H1 (cell line): Measurements from ENCODE around the gene OPA3. TPM values are rescaled to one million over a fixed set of nuclear protein-coding genes. Genes with fewer than 3 reads are reported as not detected.

ENCODE experiments used
- CTCF ChIA-PET: fragments of 300-600 bp; sonication (Branson Sonifier 250); formaldehyde crosslinking; loops from one replicate; lab custom pipeline; 2021; ENCODE audit not compliant: partially characterized antibody; lab: Charles Lee
- POLR2A ChIA-PET: fragments of 300-600 bp; sonication (Branson Sonifier 250); formaldehyde crosslinking; loops from one replicate; lab custom pipeline; 2021; ENCODE audit warnings: inconsistent platforms; ENCODE audit not compliant: partially characterized antibody; lab: Charles Lee
- DNase-seq, 2 experiments: peaks; one replicate each; pipeline versions ENCODE4 v3.0.0 to v3.0.0-alpha.2; 2010 to 2022; ENCODE audit warnings: low spot score in 2 of 2, low read depth in 1 of 2, mixed read lengths in 1 of 2
- FAIRE-seq: peaks from 2 replicates; lab custom pipeline; 2011; peaks lifted over from hg19 to GRCh38; lab: Jason Lieb, UNC
- H2AFZ ChIP-seq: 2 replicates; pipeline ENCODE4 v1.8.1; 2012; ENCODE audit warnings: low read length, inconsistent platforms
- H2AK5ac ChIP-seq: 2 replicates; pipeline ENCODE4 v1.6.1; 2013; ENCODE audit warnings: low read depth, low read length
- H2BK120ac ChIP-seq: replicated peaks from 2 replicates; pipeline ENCODE3; 2013; ENCODE audit warnings: low read depth, low read length, inconsistent platforms
- H2BK12ac ChIP-seq: 2 replicates; pipeline ENCODE4 v1.6.1; 2013; ENCODE audit warnings: low read depth, low read length
- H2BK15ac ChIP-seq: 2 replicates; pipeline ENCODE4 v1.6.1; 2013; ENCODE audit warnings: low read length
- H2BK20ac ChIP-seq: 2 replicates; pipeline ENCODE4 v1.6.1; 2013; ENCODE audit warnings: low read length
- H2BK5ac ChIP-seq: 2 replicates; pipeline ENCODE4 v1.6.1; 2013; ENCODE audit warnings: low read depth, low read length
- H3K14ac ChIP-seq: 2 replicates; pipeline ENCODE4 v1.6.1; 2013; ENCODE audit warnings: inconsistent platforms; ENCODE audit not compliant: insufficient read length
- H3K18ac ChIP-seq: 2 replicates; pipeline ENCODE4 v1.6.1; 2013; ENCODE audit warnings: low read length; ENCODE audit errors: extremely low read depth
- H3K23ac ChIP-seq: 2 replicates; pipeline ENCODE4 v1.6.1; 2013; ENCODE audit warnings: inconsistent platforms; ENCODE audit not compliant: insufficient read length
- H3K23me2 ChIP-seq: 2 replicates; pipeline ENCODE4 v1.6.1; 2013; ENCODE audit warnings: low read depth, low read length
- H3K27ac ChIP-seq: 2 replicates; pipeline ENCODE4 v1.6.1; 2011; ENCODE audit warnings: low read depth, low read length, inconsistent platforms
- H3K27me3 ChIP-seq, 4 experiments: replicated peaks in 1 of 4; 1 replicate in 1 of 4; 2 replicates in 3 of 4; pipeline versions ENCODE4 v1.6.1 to v1.8.1; 2011 to 2013; ENCODE audit warnings: low read length in 3 of 4, mild to moderate bottlenecking in 3 of 4, inconsistent platforms in 2 of 4, mixed read lengths in 2 of 4, moderate library complexity in 1 of 4; ENCODE audit not compliant: control insufficient read depth in 3 of 4, insufficient read depth in 3 of 4; ENCODE audit errors: extremely low read depth in 1 of 4
- H3K36me3 ChIP-seq, 4 experiments: 2 replicates each; pipeline versions ENCODE4 v1.6.1 to v1.8.1; 2011 to 2013; ENCODE audit warnings: mild to moderate bottlenecking in 4 of 4, low read length in 3 of 4, moderate library complexity in 2 of 4, control low read depth in 1 of 4, inconsistent platforms in 1 of 4; ENCODE audit not compliant: insufficient read depth in 4 of 4, control insufficient read depth in 2 of 4
- H3K4ac ChIP-seq: replicated peaks from 2 replicates; pipeline ENCODE3; 2013; ENCODE audit warnings: low read length, low read depth, mixed read lengths, inconsistent platforms; ENCODE audit not compliant: insufficient read length
- H3K4me1 ChIP-seq, 4 experiments: replicated peaks in 1 of 4; 1 replicate in 1 of 4; 2 replicates in 3 of 4; pipeline versions ENCODE4 v1.6.1 to v1.8.1; 2011 to 2013; ENCODE audit warnings: low read length in 3 of 4, inconsistent platforms in 2 of 4, mixed read lengths in 1 of 4; ENCODE audit not compliant: insufficient read depth in 4 of 4, control insufficient read depth in 3 of 4
- H3K4me2 ChIP-seq, 2 experiments: 2 replicates each; pipeline versions ENCODE4 v1.6.1 to v1.8.1; 2011 to 2013; ENCODE audit warnings: low read depth in 2 of 2, low read length in 2 of 2, control low read depth in 1 of 2, inconsistent platforms in 1 of 2, mild to moderate bottlenecking in 1 of 2; ENCODE audit not compliant: insufficient read depth in 1 of 2
- H3K4me3 ChIP-seq, 4 experiments: fragments of 200-600, 300-600 bp in 1 of 4; sonication (generic), shearing (Covaris generic), sonication (Bioruptor Twin) in 1 of 4; 2 replicates each; pipeline versions ENCODE4 v1.5.1 to v1.8.1; 2011 to 2016; ENCODE audit warnings: low read length in 4 of 4, low read depth in 3 of 4, control low read depth in 2 of 4, inconsistent platforms in 2 of 4, mild to moderate bottlenecking in 2 of 4, mixed read lengths in 1 of 4, moderate library complexity in 1 of 4; ENCODE audit not compliant: insufficient read depth in 2 of 4; ENCODE audit errors: extremely low read depth in 1 of 4
- H3K56ac ChIP-seq: replicated peaks from 2 replicates; pipeline ENCODE3; 2013; ENCODE audit warnings: low read depth, mild to moderate bottlenecking, mixed read lengths, low read length, inconsistent platforms; ENCODE audit not compliant: insufficient read length
- H3K79me1 ChIP-seq: 2 replicates; pipeline ENCODE4 v1.6.1; 2013; ENCODE audit warnings: low read depth, low read length, control low read depth
- H3K79me2 ChIP-seq, 2 experiments: 2 replicates each; pipeline versions ENCODE4 v1.6.1 to v1.8.1; 2012 to 2013; ENCODE audit warnings: low read length in 2 of 2, mild to moderate bottlenecking in 2 of 2, inconsistent platforms in 1 of 2; ENCODE audit not compliant: insufficient read depth in 2 of 2, control insufficient read depth in 1 of 2
- H3K9ac ChIP-seq, 4 experiments: replicated peaks in 1 of 4; 1 replicate in 1 of 4; 2 replicates in 3 of 4; pipeline versions ENCODE4 v1.6.1 to v1.8.1; 2011 to 2013; ENCODE audit warnings: low read depth in 3 of 4, low read length in 3 of 4, control low read depth in 2 of 4, mild to moderate bottlenecking in 2 of 4, moderate library complexity in 2 of 4, inconsistent platforms in 1 of 4; ENCODE audit errors: extremely low read depth in 1 of 4
- H3K9me3 ChIP-seq, 2 experiments: 2 replicates each; pipeline versions ENCODE4 v1.6.1 to v1.8.1; 2012 to 2013; ENCODE audit warnings: mild to moderate bottlenecking in 2 of 2, moderate library complexity in 2 of 2, control low read depth in 1 of 2, inconsistent platforms in 1 of 2, low read depth in 1 of 2, low read length in 1 of 2, mixed read lengths in 1 of 2; ENCODE audit not compliant: insufficient read depth in 2 of 2
- H4K20me1 ChIP-seq, 2 experiments: replicated peaks in 1 of 2; 2 replicates each; pipeline versions ENCODE3 to v1.8.1; 2011 to 2013; ENCODE audit warnings: inconsistent platforms in 2 of 2, low read length in 2 of 2, mild to moderate bottlenecking in 1 of 2; ENCODE audit not compliant: insufficient read depth in 2 of 2, control insufficient read depth in 1 of 2
- H4K5ac ChIP-seq: 2 replicates; pipeline ENCODE4 v1.6.1; 2013; ENCODE audit warnings: low read length, low read depth, mixed read lengths, inconsistent platforms; ENCODE audit not compliant: insufficient read length
- H4K8ac ChIP-seq: 2 replicates; pipeline ENCODE4 v1.8.0; 2013; ENCODE audit warnings: mild to moderate bottlenecking, moderate library complexity, low read length, inconsistent platforms; ENCODE audit not compliant: insufficient read depth; ENCODE audit errors: extremely low read depth
- H4K91ac ChIP-seq: replicated peaks from 2 replicates; pipeline ENCODE3; 2013; ENCODE audit warnings: low read length, mixed read lengths, inconsistent platforms; ENCODE audit not compliant: insufficient read length
- ATF2 ChIP-seq: IDR thresholded peaks from 2 replicates; pipeline ENCODE4 v1.6.1; 2012; ENCODE audit warnings: low read length, inconsistent platforms
- EP300 ChIP-seq, 2 experiments: IDR thresholded peaks; 1 replicate in 1 of 2; 2 replicates in 1 of 2; pipeline ENCODE4 v1.6.1; 2011 to 2012; ENCODE audit warnings: low read depth in 2 of 2, low read length in 2 of 2, mild to moderate bottlenecking in 2 of 2, borderline replicate concordance in 1 of 2, inconsistent platforms in 1 of 2, moderate library complexity in 1 of 2
- POLR2AphosphoS5 ChIP-seq: IDR thresholded peaks from 2 replicates; pipeline ENCODE4 v1.6.1; 2011; ENCODE audit warnings: low read depth, low read length
- RAD21 ChIP-seq, 2 experiments: IDR thresholded peaks in 1 of 2; conservative IDR thresholded peaks in 1 of 2; 2 replicates each; pipeline ENCODE4 v1.6.1; 2011; ENCODE audit warnings: low read depth in 2 of 2, low read length in 2 of 2, improper control_type of control experiment in 1 of 2, inconsistent platforms in 1 of 2, mild to moderate bottlenecking in 1 of 2, moderate library complexity in 1 of 2
- SIX5 ChIP-seq: IDR thresholded peaks from 2 replicates; pipeline ENCODE4 v1.6.1; 2011; ENCODE audit warnings: mild to moderate bottlenecking, low read depth, low read length
- SP4 ChIP-seq: IDR thresholded peaks from 2 replicates; pipeline ENCODE4 v1.6.1; 2012; ENCODE audit warnings: low read length, inconsistent platforms
- TEAD4 ChIP-seq: IDR thresholded peaks from 2 replicates; pipeline ENCODE4 v1.6.1; 2012; ENCODE audit warnings: low read depth, low read length, inconsistent platforms, mixed read lengths
- WGBS, 2 experiments: shearing (Covaris generic) in 1 of 2; methylation state at CpG; one replicate each; pipeline versions ENCODE4 v1.1.6 to v1.1.7; 2013 to 2015; ENCODE audit warnings: low lambda C conversion rate in 2 of 2, mixed read lengths in 2 of 2, inconsistent platforms in 1 of 2, low coverage in 1 of 2, missing lambda C conversion rate in 1 of 2; ENCODE audit not compliant: insufficient replicate concordance in 2 of 2, insufficient coverage in 1 of 2, insufficient read length in 1 of 2; ENCODE audit errors: extremely low coverage in 1 of 2, missing lambda C conversion rate in 1 of 2; 5-methylcytosine and 5-hydroxymethylcytosine counted together
- polyA plus RNA-seq, 7 experiments: library from polyadenylated mRNA; depleted of rRNA in 3 of 7; stranded (reverse) in 5 of 7; unstranded in 2 of 7; fragments of >200 nt in 5 of 7; fragments of 200-250 nt in 2 of 7; gene quantifications; 1 replicate in 5 of 7; 2 replicates in 1 of 7; 4 replicates in 1 of 7; pipeline versions ENCODE4 v1.2.1 to v1.2.3, GENCODE V29; 2011 to 2013; ENCODE audit warnings: missing spikeins in 2 of 7, mixed read lengths in 2 of 7
- total RNA-seq: library from RNA; stranded (reverse); fragmentation: NEBNext Ultra II Directional; extraction: Animal tissue kit (Norgen Biotek cat#: 25700); gene quantifications from 2 replicates; pipeline ENCODE4 v1.2.1, GENCODE V29; 2021
- TF ChIP-seq, protein P1 (sequence below), 3 experiments: IDR thresholded peaks; 1 replicate in 2 of 3; 2 replicates in 1 of 3; pipeline versions ENCODE4 v1.5.1 to v1.6.1; 2011; ENCODE audit warnings: low read length in 3 of 3, mild to moderate bottlenecking in 3 of 3, inconsistent platforms in 2 of 3, low read depth in 1 of 3, moderate library complexity in 1 of 3; ENCODE audit not compliant: insufficient read depth in 1 of 3; ENCODE audit errors: control extremely low read depth in 1 of 3

Gene OPA3
- total and polyA plus RNA-seq, 2 of the 8 experiments (the other 6 are each of a cell fraction or from before 2014, with no cell fraction given): 12.5 to 14.5 TPM

GRCh38 chr19:45517238-45517637 lies 67.4 kb downstream of the OPA3 start:
- no peak overlapping the region for H2AFZ ChIP-seq
- H3K4ac ChIP-seq: no peak overlapping the region
- H4K5ac ChIP-seq: no peak overlapping the region
- H2BK12ac ChIP-seq: no peak overlapping the region
- no peak for DNase-seq
- H4K91ac ChIP-seq: no peak overlapping the region
- no peak overlapping the region for H3K56ac ChIP-seq
- no peak overlapping the region for H2BK20ac ChIP-seq
- peaks cover 11 to 42% of the 10 kb centered on the region in 2 experiments; a peak in 3 of 4 replicates for H3K79me2 ChIP-seq
- no peak overlapping the region for H3K23ac ChIP-seq
- POLR2A ChIA-PET: interaction anchor here (1.4 kb wide), 1 partner anchor 12 kb away, joined by 3 read pairs; no protein-coding TSS in a partner anchor
- H3K9ac ChIP-seq: no peak overlapping the region
- no peaks in the 10 kb centered on the region for H3K4me1 ChIP-seq
- CTCF ChIA-PET: interaction anchor here (1.1 to 2.9 kb wide), 3 partner anchors 41 to 126 kb away, joined by 5 to 10 read pairs (median 8); no protein-coding TSS in a partner anchor
- 93% methylated on average over 7 of the region's 7 CpGs; no CpG with 5 or more reads in 1 of the 2 experiments for WGBS, 2 experiments
- H3K27me3 ChIP-seq: no peaks in the 10 kb centered on the region
- H4K20me1 ChIP-seq: peaks cover 16 to 30% of the 10 kb centered on the region in 2 experiments
- peaks cover 10 to 37% (median 21%) of the 10 kb centered on the region in 4 experiments for H3K36me3 ChIP-seq
- H2BK15ac ChIP-seq: no peak overlapping the region
- H3K18ac ChIP-seq: no peak overlapping the region
- H2BK5ac ChIP-seq: no peak overlapping the region
- no peak for TF ChIP-seq SIX5
- TF ChIP-seq ATF2: no peak
- TF ChIP-seq EP300 (IDR thresholded peaks at IDR 0.05; ENCODE audit: borderline replicate concordance in 1 of 2, low read depth in 2 of 2, low read length in 2 of 2): no peak
- TF ChIP-seq TEAD4: no peak
- TF ChIP-seq, protein P1, sequence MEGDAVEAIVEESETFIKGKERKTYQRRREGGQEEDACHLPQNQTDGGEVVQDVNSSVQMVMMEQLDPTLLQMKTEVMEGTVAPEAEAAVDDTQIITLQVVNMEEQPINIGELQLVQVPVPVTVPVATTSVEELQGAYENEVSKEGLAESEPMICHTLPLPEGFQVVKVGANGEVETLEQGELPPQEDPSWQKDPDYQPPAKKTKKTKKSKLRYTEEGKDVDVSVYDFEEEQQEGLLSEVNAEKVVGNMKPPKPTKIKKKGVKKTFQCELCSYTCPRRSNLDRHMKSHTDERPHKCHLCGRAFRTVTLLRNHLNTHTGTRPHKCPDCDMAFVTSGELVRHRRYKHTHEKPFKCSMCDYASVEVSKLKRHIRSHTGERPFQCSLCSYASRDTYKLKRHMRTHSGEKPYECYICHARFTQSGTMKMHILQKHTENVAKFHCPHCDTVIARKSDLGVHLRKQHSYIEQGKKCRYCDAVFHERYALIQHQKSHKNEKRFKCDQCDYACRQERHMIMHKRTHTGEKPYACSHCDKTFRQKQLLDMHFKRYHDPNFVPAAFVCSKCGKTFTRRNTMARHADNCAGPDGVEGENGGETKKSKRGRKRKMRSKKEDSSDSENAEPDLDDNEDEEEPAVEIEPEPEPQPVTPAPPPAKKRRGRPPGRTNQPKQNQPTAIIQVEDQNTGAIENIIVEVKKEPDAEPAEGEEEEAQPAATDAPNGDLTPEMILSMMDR (IDR thresholded peaks at IDR 0.05; ENCODE audit: control extremely low read depth in 1 of 3, insufficient read depth in 1 of 3, low read depth in 1 of 3, low read length in 3 of 3): no peak
- TF ChIP-seq RAD21 (IDR thresholded peaks at IDR 0.05 in 1 of 2, conservative IDR thresholded peaks at IDR 0.05 in 1 of 2; ENCODE audit: low read depth in 2 of 2, low read length in 2 of 2): no peak
- TF ChIP-seq POLR2AphosphoS5: no peak
- TF ChIP-seq SP4: no peak
- H2BK120ac ChIP-seq: no peak overlapping the region
- no peak overlapping the region for H3K4me3 ChIP-seq
- FAIRE-seq: no peak
- peaks cover 24% of the 10 kb centered on the region for H3K79me1 ChIP-seq
- H3K14ac ChIP-seq: no peak overlapping the region
- no peak overlapping the region for H4K8ac ChIP-seq
- no peak overlapping the region for H2AK5ac ChIP-seq
- no peaks in the 10 kb centered on the region for H3K9me3 ChIP-seq
- H3K4me2 ChIP-seq: no peak overlapping the region
- no peak overlapping the region for H3K27ac ChIP-seq
- no peaks in the 10 kb centered on the region for H3K23me2 ChIP-seq
